GM12878 (cell line): ENCODE measurements around the gene ARMC6. TPM values are rescaled to one million over a fixed set of nuclear protein-coding genes. Genes with fewer than 3 reads are reported as not detected.

Experiments used
- ATAC-seq: fragments of 200-7000 bp; cut with Tn5 transposase; 3 replicates; pipeline ENCODE4 v1.9.1; 2020; ENCODE audit warnings: mild to moderate bottlenecking, moderate library complexity
- BruUV-seq: library from RNA; stranded (reverse); fragments of 400-500 nt; replicated peaks from 2 replicates; lab custom pipeline; 2021; lab: Mats Ljungman, UMichigan
- CTCF ChIA-PET: fragments of 300-600 bp; sonication (Branson Sonifier 250); formaldehyde crosslinking; extraction: SDS; loops from one replicate; lab custom pipeline; 2021; ENCODE audit warnings: inconsistent platforms; lab: Yijun Ruan, JAX
- POLR2A ChIA-PET: fragments of 350-600 bp; formaldehyde crosslinking; extraction: SDS; loops from one replicate; lab custom pipeline; 2021; ENCODE audit warnings: inconsistent platforms; lab: Charles Lee
- RAD21 ChIA-PET: fragments of 300-600 bp; sonication (Branson Sonifier 250); formaldehyde crosslinking; loops from one replicate; lab custom pipeline; 2023; ENCODE audit warnings: antibody characterized with exemption; ENCODE audit not compliant: unreplicated experiment; lab: Charles Lee
- SMC1A ChIA-PET: fragments of 300-600 bp; sonication (Branson Sonifier 250); formaldehyde crosslinking; loops from one replicate; lab custom pipeline; 2023; ENCODE audit not compliant: unreplicated experiment, uncharacterized antibody; lab: Charles Lee
- DNase-seq: peaks from one replicate; pipeline ENCODE4 v3.0.0-alpha.2; 2011; ENCODE audit warnings: low read depth, low spot score
- FAIRE-seq: peaks from 3 replicates; lab custom pipeline; 2011; peaks lifted over from hg19 to GRCh38; lab: Jason Lieb, UNC
- H2AFZ ChIP-seq: 2 replicates; pipeline ENCODE4 v1.6.0; 2011; ENCODE audit warnings: low read depth, low read length, control low read depth; ENCODE audit not compliant: control insufficient read depth
- H3K27ac ChIP-seq: 2 replicates; pipeline ENCODE4 v1.5.1; 2011; ENCODE audit warnings: control low read depth; ENCODE audit not compliant: control insufficient read depth, insufficient read depth
- H3K27me3 ChIP-seq, 2 experiments: replicated peaks in 1 of 2; 2 replicates each; pipeline versions ENCODE4 v1.6.0 to v1.6.1; 2011; ENCODE audit warnings: low read length in 1 of 2; ENCODE audit not compliant: control insufficient read depth in 2 of 2, insufficient read depth in 2 of 2
- H3K36me3 ChIP-seq, 2 experiments: 2 replicates each; pipeline ENCODE4 v1.5.1; 2011; ENCODE audit warnings: low read length in 1 of 2; ENCODE audit not compliant: control insufficient read depth in 2 of 2, insufficient read depth in 2 of 2
- H3K4me1 ChIP-seq: 2 replicates; pipeline ENCODE4 v1.6.1; 2011; ENCODE audit warnings: mild to moderate bottlenecking, low read length, moderate library complexity, mixed read lengths; ENCODE audit not compliant: control insufficient read depth, insufficient read depth
- H3K4me2 ChIP-seq: 2 replicates; pipeline ENCODE4 v1.6.0; 2011; ENCODE audit warnings: control low read depth; ENCODE audit not compliant: control insufficient read depth, insufficient read depth
- H3K4me3 ChIP-seq: fragments of 200-600 bp; sonication (generic); 2 replicates; pipeline ENCODE4 v1.5.1; 2016
- H3K79me2 ChIP-seq: 2 replicates; pipeline ENCODE4 v1.6.0; 2011; ENCODE audit warnings: low read length; ENCODE audit not compliant: control insufficient read depth, insufficient read depth
- H3K9ac ChIP-seq: 2 replicates; pipeline ENCODE4 v1.8.0; 2011; ENCODE audit warnings: low read length, control low read depth, mixed read lengths; ENCODE audit not compliant: control insufficient read depth, insufficient read depth
- H3K9me3 ChIP-seq: replicated peaks from 3 replicates; pipeline ENCODE4 v1.5.1; 2011; ENCODE audit warnings: mild to moderate bottlenecking, low read length; ENCODE audit not compliant: control insufficient read depth, insufficient read depth
- H4K20me1 ChIP-seq: 2 replicates; pipeline ENCODE4 v1.6.0; 2011; ENCODE audit not compliant: control insufficient read depth, insufficient read depth
- CEBPZ ChIP-seq: fragments of 150-350 bp; IDR thresholded peaks from 2 replicates; pipeline ENCODE4 v1.6.1; 2016; ENCODE audit warnings: low read depth, low read length
- CHD2 ChIP-seq: IDR thresholded peaks from 2 replicates; pipeline ENCODE4 v1.6.1; 2011; ENCODE audit warnings: low read depth, low read length, improper control_type of control experiment, borderline replicate concordance
- CREB1 ChIP-seq: IDR thresholded peaks from 2 replicates; pipeline ENCODE4 v1.6.1; 2012; ENCODE audit warnings: low read depth, mild to moderate bottlenecking, inconsistent platforms
- DPF2 ChIP-seq: fragments of 450-650 bp; IDR thresholded peaks from 2 replicates; pipeline ENCODE4 v1.6.1; 2017; ENCODE audit warnings: mild to moderate bottlenecking
- EP300 ChIP-seq, 2 experiments: fragments of 150-350 bp in 1 of 2; IDR thresholded peaks; 2 replicates each; pipeline ENCODE4 v1.6.1; 2011 to 2012; ENCODE audit warnings: low read depth in 2 of 2, low read length in 2 of 2, borderline replicate concordance in 1 of 2, improper control_type of control experiment in 1 of 2, inconsistent platforms in 1 of 2; ENCODE audit not compliant: control insufficient read depth in 1 of 2
- FOXM1 ChIP-seq: IDR thresholded peaks from 2 replicates; pipeline ENCODE4 v1.6.1; 2012; ENCODE audit warnings: low read depth, mild to moderate bottlenecking, inconsistent platforms, low read length, moderate library complexity
- MXI1 ChIP-seq: fragments of 150-350 bp; IDR thresholded peaks from 2 replicates; pipeline ENCODE4 v1.6.1; 2011; ENCODE audit warnings: low read depth, mild to moderate bottlenecking, inconsistent platforms, low read length, improper control_type of control experiment
- MYB ChIP-seq: fragments of 150-350 bp; IDR thresholded peaks from 2 replicates; pipeline ENCODE4 v1.6.1; 2014; ENCODE audit warnings: mild to moderate bottlenecking, low read depth, low read length, borderline replicate concordance
- NFYB ChIP-seq: IDR thresholded peaks from 2 replicates; pipeline ENCODE4 v1.6.1; 2011; ENCODE audit warnings: low read depth, mild to moderate bottlenecking, low read length, improper control_type of control experiment, moderate library complexity; ENCODE audit not compliant: insufficient read depth
- NRF1 ChIP-seq: conservative IDR thresholded peaks from 2 replicates; pipeline ENCODE4 v1.6.1; 2011; ENCODE audit warnings: mild to moderate bottlenecking, low read depth, low read length, improper control_type of control experiment
- RAD51 ChIP-seq: fragments of 450-650 bp; IDR thresholded peaks from 2 replicates; pipeline ENCODE4 v1.6.1; 2016; ENCODE audit warnings: moderate library complexity, mild to moderate bottlenecking, inconsistent platforms
- SP1 ChIP-seq: IDR thresholded peaks from one replicate; pipeline ENCODE4 v1.6.1; 2011; ENCODE audit warnings: low read depth, low read length
- TAF1 ChIP-seq: IDR thresholded peaks from 2 replicates; pipeline ENCODE4 v1.6.1; 2011; ENCODE audit warnings: mild to moderate bottlenecking, low read depth, low read length, borderline replicate concordance
- WRNIP1 ChIP-seq: IDR thresholded peaks from 2 replicates; pipeline ENCODE4 v1.6.1; 2011; ENCODE audit warnings: low read depth, low read length, improper control_type of control experiment, borderline replicate concordance
- WGBS: methylation state at CpG from one replicate; pipeline ENCODE4 v1.1.6; 2016; ENCODE audit warnings: low lambda C conversion rate; ENCODE audit not compliant: insufficient replicate concordance, insufficient coverage; ENCODE audit errors: missing lambda C conversion rate; 5-methylcytosine and 5-hydroxymethylcytosine counted together
- in situ Hi-C: fragments of 300-500 bp; cut with MboI; formaldehyde crosslinking; loops from 9 replicates; pipeline ENCODE4 v1.14.3; 2018; ENCODE audit warnings: mixed read lengths
- intact Hi-C: fragments of 100-400 bp; cut with micrococcal nuclease; formaldehyde crosslinking; loops from one replicate; pipeline ENCODE4 v1.14.2; 2022; ENCODE audit not compliant: unreplicated experiment
- polyA plus RNA-seq, 11 experiments: library from polyadenylated mRNA; depleted of rRNA in 4 of 11; unstranded in 6 of 11; stranded (reverse) in 5 of 11; fragments of >200 nt; fragmentation: Nextera tagmentation in 4 of 11; fragmentation: Illumina TruSeq in 1 of 11; extraction: Ambion mirVana in 4 of 11; extraction: Trizol in 1 of 11; gene quantifications; 1 replicate in 1 of 11; 2 replicates in 10 of 11; pipeline versions ENCODE4 v1.2.1 to v1.2.3, GENCODE V29; 2011 to 2016; ENCODE audit warnings: inconsistent platforms in 2 of 11, missing spikeins in 2 of 11, low read depth in 1 of 11
- total RNA-seq, 4 experiments: library from RNA; depleted of rRNA in 3 of 4; stranded (reverse); fragments of >200 nt in 3 of 4; fragmentation: Illumina TruSeq in 1 of 4; extraction: Trizol in 1 of 4; gene quantifications; 2 replicates each; pipeline versions ENCODE4 v1.2.1 to v1.2.3, GENCODE V29; 2013 to 2021
- TF ChIP-seq, protein P1 (sequence below): IDR thresholded peaks from 2 replicates; pipeline ENCODE4 v1.6.1; 2011; ENCODE audit warnings: borderline replicate concordance, low read depth, mild to moderate bottlenecking, moderate library complexity, mixed read lengths, low read length; ENCODE audit not compliant: insufficient read depth; ENCODE audit errors: extremely low read length
- TF ChIP-seq, protein P2 (sequence below): fragments of 450-650 bp; IDR thresholded peaks from 2 replicates; pipeline ENCODE4 v1.6.1; 2016; ENCODE audit warnings: mild to moderate bottlenecking

The ARMC6 gene
- total and polyA plus RNA-seq, 10 of the 15 experiments (the other 5 are each of a cell fraction or from before 2014, with no cell fraction given): 1.1 to 64.4 (median 41.6) TPM

- no peaks in the 10 kb centered on the region for H4K20me1 ChIP-seq
- ATAC-seq (peak; percentile 68), FAIRE-seq (no peak), DNase-seq (peak; percentile 65)
- H3K4me2 ChIP-seq: peak overlapping the region; percentile 85
- ChIA-PET RAD21 (no interaction called here), CTCF (no interaction called here), POLR2A (interaction anchor here (0.5 kb wide), 1 partner anchor 40 kb away, joined by 3 read pairs; no protein-coding TSS in a partner anchor), SMC1A (interaction anchor here (1.1 kb wide), 1 partner anchor 11 kb away, joined by 3 read pairs; no protein-coding TSS in a partner anchor)
- peaks cover 42% of the 10 kb centered on the region for H3K79me2 ChIP-seq
- H2AFZ ChIP-seq: peak overlapping the region; percentile 89
- H3K9ac ChIP-seq: peak overlapping the region; percentile 93
- H3K27ac ChIP-seq: peak overlapping the region; percentile 94
- TSS peak; percentile 80 for BruUV-seq
- under 1% methylated on average over 27 of the region's 31 CpGs for WGBS
- intact Hi-C loops (no loop called here), in situ Hi-C loops (no loop called here)
- peaks cover 1 to 17% of the 10 kb centered on the region in 2 experiments for H3K36me3 ChIP-seq
- peaks cover 5% of the 10 kb centered on the region for H3K4me1 ChIP-seq
- no peaks in the 10 kb centered on the region; the same call in 2 of the 3 replicates for H3K9me3 ChIP-seq
- no peaks in the 10 kb centered on the region for H3K27me3 ChIP-seq
- H3K4me3 ChIP-seq: peak overlapping the region; percentile 99
- TF ChIP-seq CREB1 (peak; percentile 79), NRF1 (peak; percentile 36; the same call in 1 of the 2 replicates), FOXM1 (no peak), EP300 (IDR thresholded peaks at IDR 0.05; ENCODE audit: borderline replicate concordance in 1 of 2, control insufficient read depth in 1 of 2, low read depth in 2 of 2, low read length in 2 of 2) (no peak), CHD2 (peak; percentile 64), DPF2 (peak; percentile 39), MXI1 (0 out of 2 replicates have a peak, but pooled peaks have one; percentile 32), NFYB (peak; percentile 74), CEBPZ (0 out of 2 replicates have a peak, but pooled peaks have one; percentile 31), WRNIP1 (0 out of 2 replicates have a peak, but pooled peaks have one; percentile 73), TAF1 (0 out of 2 replicates have a peak, but pooled peaks have one; percentile 31), SP1 (peak; percentile 91), RAD51 (peak; percentile 44; the same call in 1 of the 2 replicates), MYB (no peak)
- TF ChIP-seq, protein P1, sequence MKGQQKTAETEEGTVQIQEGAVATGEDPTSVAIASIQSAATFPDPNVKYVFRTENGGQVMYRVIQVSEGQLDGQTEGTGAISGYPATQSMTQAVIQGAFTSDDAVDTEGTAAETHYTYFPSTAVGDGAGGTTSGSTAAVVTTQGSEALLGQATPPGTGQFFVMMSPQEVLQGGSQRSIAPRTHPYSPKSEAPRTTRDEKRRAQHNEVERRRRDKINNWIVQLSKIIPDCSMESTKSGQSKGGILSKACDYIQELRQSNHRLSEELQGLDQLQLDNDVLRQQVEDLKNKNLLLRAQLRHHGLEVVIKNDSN: peak; percentile 28
- TF ChIP-seq, protein P2, sequence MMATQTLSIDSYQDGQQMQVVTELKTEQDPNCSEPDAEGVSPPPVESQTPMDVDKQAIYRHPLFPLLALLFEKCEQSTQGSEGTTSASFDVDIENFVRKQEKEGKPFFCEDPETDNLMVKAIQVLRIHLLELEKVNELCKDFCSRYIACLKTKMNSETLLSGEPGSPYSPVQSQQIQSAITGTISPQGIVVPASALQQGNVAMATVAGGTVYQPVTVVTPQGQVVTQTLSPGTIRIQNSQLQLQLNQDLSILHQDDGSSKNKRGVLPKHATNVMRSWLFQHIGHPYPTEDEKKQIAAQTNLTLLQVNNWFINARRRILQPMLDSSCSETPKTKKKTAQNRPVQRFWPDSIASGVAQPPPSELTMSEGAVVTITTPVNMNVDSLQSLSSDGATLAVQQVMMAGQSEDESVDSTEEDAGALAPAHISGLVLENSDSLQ: peak; percentile 98
Measured at GRCh38 chr19:19032420-19033175, 805 bp upstream of the ARMC6 start.
